Activated naive CD4-positive, alpha-beta T cell treated with anti-CD3 and anti-CD28 coated beads, Interleukin-2, amount 50 U/mL, for 24 hours (primary cell): Measurements from ENCODE around the gene ARHGAP23.

Experiments
- H3K27ac Mint-ChIP-seq: one replicate; pipeline ENCODE4 v1.8.0; 2021; ENCODE audit warnings: mild to moderate bottlenecking, mixed read lengths
- H3K27me3 Mint-ChIP-seq: one replicate; pipeline ENCODE4 v1.8.0; 2021; ENCODE audit warnings: mixed read lengths
- H3K36me3 Mint-ChIP-seq: one replicate; pipeline ENCODE4 v1.8.0; 2021; ENCODE audit warnings: mixed read lengths
- H3K4me1 Mint-ChIP-seq: one replicate; pipeline ENCODE4 v1.8.0; 2021; ENCODE audit warnings: mixed read lengths
- H3K4me3 Mint-ChIP-seq: one replicate; pipeline ENCODE4 v1.8.0; 2021; ENCODE audit warnings: mild to moderate bottlenecking, mixed read lengths
- H3K9me3 Mint-ChIP-seq: one replicate; pipeline ENCODE4 v1.8.0; 2021; ENCODE audit warnings: mixed read lengths

The ARHGAP23 gene

GRCh38 chr17:38533241-38533640 lies 105.0 kb downstream of the ARHGAP23 start:
- no peak overlapping the region for H3K4me3 Mint-ChIP-seq
- H3K4me1 Mint-ChIP-seq: no peaks in the 10 kb centered on the region
- H3K27ac Mint-ChIP-seq: no peak overlapping the region
- no peaks in the 10 kb centered on the region for H3K36me3 Mint-ChIP-seq
- H3K9me3 Mint-ChIP-seq: no peaks in the 10 kb centered on the region
- peaks cover 14% of the 10 kb centered on the region for H3K27me3 Mint-ChIP-seq

GRCh38 chr17:38533866-38534497 lies 105.7 kb downstream of the ARHGAP23 start:
- Mint-ChIP-seq H3K27me3 (peaks cover 10% of the 10 kb centered on the region), H3K36me3 (no peaks in the 10 kb centered on the region), H3K27ac (no peak overlapping the region), H3K4me3 (no peak overlapping the region), H3K4me1 (no peaks in the 10 kb centered on the region), H3K9me3 (no peaks in the 10 kb centered on the region)

- H3K9me3 Mint-ChIP-seq: no peaks in the 10 kb centered on the region
- H3K27ac Mint-ChIP-seq: no peak overlapping the region
- no peak overlapping the region for H3K4me3 Mint-ChIP-seq
- peaks cover 10% of the 10 kb centered on the region for H3K27me3 Mint-ChIP-seq
- H3K4me1 Mint-ChIP-seq: no peaks in the 10 kb centered on the region
- H3K36me3 Mint-ChIP-seq: no peaks in the 10 kb centered on the region
Observed at GRCh38 chr17:38534498-38534885, 106.2 kb downstream of the ARHGAP23 start.

GRCh38 chr17:38535886-38536285 lies 107.6 kb downstream of the ARHGAP23 start:
- H3K27ac Mint-ChIP-seq: no peak overlapping the region
- no peaks in the 10 kb centered on the region for H3K36me3 Mint-ChIP-seq
- no peaks in the 10 kb centered on the region for H3K9me3 Mint-ChIP-seq
- H3K4me3 Mint-ChIP-seq: no peak overlapping the region
- H3K27me3 Mint-ChIP-seq: peaks cover 5% of the 10 kb centered on the region
- H3K4me1 Mint-ChIP-seq: no peaks in the 10 kb centered on the region

GRCh38 chr17:38536661-38537060 lies 108.4 kb downstream of the ARHGAP23 start:
- Mint-ChIP-seq H3K4me1 (no peaks in the 10 kb centered on the region), H3K27ac (no peak overlapping the region), H3K4me3 (no peak overlapping the region), H3K27me3 (peaks cover 5% of the 10 kb centered on the region), H3K36me3 (no peaks in the 10 kb centered on the region), H3K9me3 (no peaks in the 10 kb centered on the region)

- H3K27me3 Mint-ChIP-seq: peaks cover 3% of the 10 kb centered on the region
- H3K4me1 Mint-ChIP-seq: no peaks in the 10 kb centered on the region
- H3K9me3 Mint-ChIP-seq: no peaks in the 10 kb centered on the region
Observed at GRCh38 chr17:38538906-38539305, 110.6 kb downstream of the ARHGAP23 start.

GRCh38 chr17:38539386-38539785 lies 111.1 kb downstream of the ARHGAP23 start:
- H3K4me1 Mint-ChIP-seq: no peaks in the 10 kb centered on the region
- H3K4me3 Mint-ChIP-seq: no peak overlapping the region
- peaks cover 3% of the 10 kb centered on the region for H3K27me3 Mint-ChIP-seq
- H3K9me3 Mint-ChIP-seq: no peaks in the 10 kb centered on the region
- H3K36me3 Mint-ChIP-seq: no peaks in the 10 kb centered on the region
- H3K27ac Mint-ChIP-seq: no peak overlapping the region

More at GRCh38 chr17:38538906-38539305, 110.6 kb downstream of the ARHGAP23 start:
- H3K4me3 Mint-ChIP-seq: no peak overlapping the region
- H3K36me3 Mint-ChIP-seq: no peaks in the 10 kb centered on the region
- H3K27ac Mint-ChIP-seq: no peak overlapping the region

GRCh38 chr17:38540514-38541045 lies 112.3 kb downstream of the ARHGAP23 start:
- Mint-ChIP-seq H3K27ac (no peak overlapping the region), H3K27me3 (peaks cover 3% of the 10 kb centered on the region), H3K9me3 (no peaks in the 10 kb centered on the region), H3K4me1 (no peaks in the 10 kb centered on the region), H3K4me3 (no peak overlapping the region), H3K36me3 (no peaks in the 10 kb centered on the region)

- no peaks in the 10 kb centered on the region for H3K4me1 Mint-ChIP-seq
- H3K27me3 Mint-ChIP-seq: no peaks in the 10 kb centered on the region
- no peak overlapping the region for H3K4me3 Mint-ChIP-seq
- H3K27ac Mint-ChIP-seq: no peak overlapping the region
- H3K36me3 Mint-ChIP-seq: no peaks in the 10 kb centered on the region
- H3K9me3 Mint-ChIP-seq: no peaks in the 10 kb centered on the region
Observed at GRCh38 chr17:38541281-38541680, 113.0 kb downstream of the ARHGAP23 start.

GRCh38 chr17:38542286-38542685 lies 114.0 kb downstream of the ARHGAP23 start:
- no peaks in the 10 kb centered on the region for H3K9me3 Mint-ChIP-seq
- no peaks in the 10 kb centered on the region for H3K36me3 Mint-ChIP-seq
- H3K4me3 Mint-ChIP-seq: no peak overlapping the region
- no peaks in the 10 kb centered on the region for H3K4me1 Mint-ChIP-seq
- H3K27ac Mint-ChIP-seq: no peak overlapping the region
- H3K27me3 Mint-ChIP-seq: no peaks in the 10 kb centered on the region

- Mint-ChIP-seq H3K36me3 (no peaks in the 10 kb centered on the region), H3K9me3 (no peaks in the 10 kb centered on the region), H3K27ac (no peak overlapping the region), H3K4me1 (no peaks in the 10 kb centered on the region), H3K4me3 (no peak overlapping the region), H3K27me3 (no peaks in the 10 kb centered on the region)
Observed at GRCh38 chr17:38543403-38544174, 115.3 kb downstream of the ARHGAP23 start.

- Mint-ChIP-seq H3K27ac (no peak overlapping the region), H3K9me3 (no peaks in the 10 kb centered on the region), H3K27me3 (no peaks in the 10 kb centered on the region), H3K36me3 (no peaks in the 10 kb centered on the region), H3K4me1 (no peaks in the 10 kb centered on the region), H3K4me3 (no peak overlapping the region)
Observed at GRCh38 chr17:38544175-38544838, 116.0 kb downstream of the ARHGAP23 start.

GRCh38 chr17:38544839-38545209 lies 116.6 kb downstream of the ARHGAP23 start:
- no peaks in the 10 kb centered on the region for H3K9me3 Mint-ChIP-seq
- H3K4me3 Mint-ChIP-seq: no peak overlapping the region
- no peak overlapping the region for H3K27ac Mint-ChIP-seq
- no peaks in the 10 kb centered on the region for H3K4me1 Mint-ChIP-seq
- no peaks in the 10 kb centered on the region for H3K36me3 Mint-ChIP-seq
- H3K27me3 Mint-ChIP-seq: no peaks in the 10 kb centered on the region

- Mint-ChIP-seq H3K4me3 (no peak overlapping the region), H3K4me1 (no peaks in the 10 kb centered on the region), H3K27me3 (no peaks in the 10 kb centered on the region), H3K36me3 (no peaks in the 10 kb centered on the region), H3K27ac (no peak overlapping the region), H3K9me3 (no peaks in the 10 kb centered on the region)
Observed at GRCh38 chr17:38545531-38546225, 117.4 kb downstream of the ARHGAP23 start.

GRCh38 chr17:38546396-38546795 lies 118.1 kb downstream of the ARHGAP23 start:
- Mint-ChIP-seq H3K4me1 (no peaks in the 10 kb centered on the region), H3K27ac (no peak overlapping the region), H3K9me3 (no peaks in the 10 kb centered on the region), H3K4me3 (no peak overlapping the region), H3K27me3 (no peaks in the 10 kb centered on the region), H3K36me3 (no peaks in the 10 kb centered on the region)
